ENCODE data around the gene SYNRG. TPM values are rescaled to one million over a fixed set of nuclear protein-coding genes. Genes with fewer than 3 reads are reported as not detected.

SYNRG gene
- total RNA-seq, 4 donors from 2014 or later, result 27.4 to 46.5 (median 31.0) TPM

DNA sequence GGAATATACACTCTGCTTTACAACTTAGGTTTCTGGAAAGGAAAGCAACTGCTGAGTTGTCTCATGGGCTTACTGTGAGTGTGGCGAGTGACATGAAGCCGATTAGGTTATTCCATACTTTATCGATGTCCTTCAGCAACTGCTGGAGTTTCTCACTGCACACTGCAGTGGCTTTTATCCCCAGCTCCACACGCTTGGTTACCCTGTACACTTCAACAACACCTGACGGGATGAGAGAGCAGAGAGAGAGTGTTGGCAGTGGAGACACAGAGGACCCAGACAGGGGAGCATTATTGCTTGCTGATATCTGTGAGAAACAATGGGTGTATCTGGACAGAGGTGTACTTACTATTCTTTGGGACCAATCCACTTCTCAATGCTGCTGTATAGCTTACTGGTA lies 73.3 kb downstream of the SYNRG start:
- TF ChIP-seq, protein P1, sequence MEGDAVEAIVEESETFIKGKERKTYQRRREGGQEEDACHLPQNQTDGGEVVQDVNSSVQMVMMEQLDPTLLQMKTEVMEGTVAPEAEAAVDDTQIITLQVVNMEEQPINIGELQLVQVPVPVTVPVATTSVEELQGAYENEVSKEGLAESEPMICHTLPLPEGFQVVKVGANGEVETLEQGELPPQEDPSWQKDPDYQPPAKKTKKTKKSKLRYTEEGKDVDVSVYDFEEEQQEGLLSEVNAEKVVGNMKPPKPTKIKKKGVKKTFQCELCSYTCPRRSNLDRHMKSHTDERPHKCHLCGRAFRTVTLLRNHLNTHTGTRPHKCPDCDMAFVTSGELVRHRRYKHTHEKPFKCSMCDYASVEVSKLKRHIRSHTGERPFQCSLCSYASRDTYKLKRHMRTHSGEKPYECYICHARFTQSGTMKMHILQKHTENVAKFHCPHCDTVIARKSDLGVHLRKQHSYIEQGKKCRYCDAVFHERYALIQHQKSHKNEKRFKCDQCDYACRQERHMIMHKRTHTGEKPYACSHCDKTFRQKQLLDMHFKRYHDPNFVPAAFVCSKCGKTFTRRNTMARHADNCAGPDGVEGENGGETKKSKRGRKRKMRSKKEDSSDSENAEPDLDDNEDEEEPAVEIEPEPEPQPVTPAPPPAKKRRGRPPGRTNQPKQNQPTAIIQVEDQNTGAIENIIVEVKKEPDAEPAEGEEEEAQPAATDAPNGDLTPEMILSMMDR (IDR thresholded peaks at IDR 0.05; ENCODE audit: low read depth), result no peak

DNA sequence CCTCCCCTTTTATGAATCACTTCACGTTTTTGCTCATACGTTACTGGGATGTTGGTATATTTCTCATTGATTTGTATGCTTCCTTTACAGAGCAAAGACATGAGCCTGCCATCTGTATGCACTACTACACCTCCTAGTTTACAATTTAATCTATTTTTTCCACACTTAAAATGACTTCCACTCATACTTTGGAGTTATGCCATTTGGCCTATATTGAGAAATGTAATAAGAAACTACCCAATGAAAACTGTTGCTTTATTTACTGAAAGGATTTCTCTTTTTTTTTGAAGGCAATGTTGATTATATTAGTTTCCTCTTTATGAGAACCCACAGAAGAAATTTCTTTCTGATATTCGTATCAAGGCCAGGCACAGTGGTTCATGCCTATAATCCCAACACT lies 76.5 kb downstream of the SYNRG start:
- TF ChIP-seq, protein P1 (IDR thresholded peaks at IDR 0.05; ENCODE audit: low read depth), result no peak

- TF ChIP-seq, protein P1 (IDR thresholded peaks at IDR 0.05; ENCODE audit: low read depth), result no peak
Observed at GRCh38 chr17:37530420-37530819, 78.8 kb downstream of the SYNRG start.

DNA sequence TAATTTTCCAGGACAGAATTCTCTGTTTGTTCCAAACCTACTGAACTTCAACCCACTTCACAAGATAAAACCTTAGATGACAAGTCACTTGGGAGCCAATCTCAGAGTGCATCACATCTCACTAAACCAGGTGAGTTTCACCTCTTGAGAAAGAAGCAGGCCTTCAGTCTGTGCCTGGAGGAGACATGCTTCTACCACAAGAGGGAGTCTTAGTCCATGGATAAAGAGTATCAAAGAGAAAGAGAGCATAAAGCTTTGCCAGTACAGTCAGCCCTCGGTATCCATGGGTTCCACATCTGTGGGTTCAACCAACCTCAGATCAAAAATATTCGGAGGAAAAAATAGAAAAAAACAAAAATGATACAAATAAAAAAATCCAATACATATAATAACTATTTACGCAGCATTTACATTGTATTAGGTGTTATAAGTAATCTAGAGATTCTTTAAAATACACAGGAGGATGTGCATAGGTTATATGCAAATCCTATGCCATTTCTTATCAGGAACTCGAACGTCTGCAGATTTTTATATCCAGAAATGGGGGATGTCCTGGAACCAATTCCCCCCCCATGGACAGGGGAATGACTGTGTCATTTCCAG lies 81.9 kb downstream of the SYNRG start:
- TF ChIP-seq, protein P1 (IDR thresholded peaks at IDR 0.05; ENCODE audit: low read depth), result no peak

DNA sequence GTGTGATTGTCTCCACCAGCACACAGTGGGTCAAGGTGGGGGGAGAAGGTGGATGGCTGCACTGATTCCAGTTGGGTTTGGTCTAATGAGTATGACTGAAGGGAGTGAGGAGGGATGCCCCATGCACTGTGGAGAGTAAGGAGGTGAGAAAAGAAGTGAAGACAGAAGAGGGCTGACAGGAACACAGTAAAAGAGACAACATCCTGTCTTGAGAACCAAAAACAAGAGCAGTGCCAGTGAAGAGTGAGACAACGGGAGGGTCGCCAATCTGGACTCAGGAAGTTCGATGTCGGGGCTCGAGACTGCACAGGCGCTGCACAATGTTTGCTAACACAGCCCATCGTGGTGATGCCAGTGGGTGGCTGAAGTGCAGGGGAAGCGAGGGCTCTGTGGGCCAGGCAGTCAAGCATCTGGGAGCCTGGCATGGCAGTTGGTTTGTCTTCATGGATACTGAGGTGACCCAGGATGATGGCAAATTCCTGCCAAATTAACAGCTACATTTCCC lies 85.5 kb downstream of the SYNRG start:
- TF ChIP-seq, protein P1 (IDR thresholded peaks at IDR 0.05; ENCODE audit: low read depth), result no peak

DNA sequence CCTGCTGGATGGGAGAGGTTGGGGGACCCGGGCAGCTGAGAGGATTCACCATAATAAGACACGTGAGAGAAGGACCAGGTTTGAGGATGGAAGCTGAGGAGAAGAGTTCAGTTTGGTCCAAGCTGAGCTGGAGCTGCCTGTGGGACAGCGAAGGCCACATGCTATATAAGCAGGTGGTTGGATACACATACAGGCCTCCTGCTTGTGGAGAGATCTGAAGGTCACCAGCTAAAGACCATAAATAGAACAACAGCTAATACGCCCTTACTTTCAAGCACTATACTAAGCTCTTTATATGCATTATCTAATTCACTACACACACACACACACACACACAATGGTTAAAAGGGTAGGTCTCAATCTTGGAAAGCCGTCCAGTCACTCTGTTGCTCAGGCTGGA lies 87.4 kb downstream of the SYNRG start:
- TF ChIP-seq, protein P1 (IDR thresholded peaks at IDR 0.05; ENCODE audit: low read depth), result no peak

GRCh38 chr17:37520174-37520573 lies 89.0 kb downstream of the SYNRG start:
- TF ChIP-seq, protein P1 (IDR thresholded peaks at IDR 0.05; ENCODE audit: low read depth), result no peak
